Psoas muscle (tissue), 8 donors: ENCODE measurements around the gene MAP1LC3B2. TPM values are rescaled to one million over a fixed set of nuclear protein-coding genes. Genes with fewer than 3 reads are reported as not detected.

Source experiments
- ATAC-seq, 4 donors: fragments of 200-7000 bp; cut with Tn5 transposase; one replicate each; pipeline ENCODE4 v1.9.1; 2020; ENCODE audit warnings: moderate library complexity in 3 of 4, mild to moderate bottlenecking in 2 of 4
- DNase-seq, 2 donors: peaks; one replicate each; pipeline ENCODE4 v3.0.0-alpha.2; 2020
- H3K27ac ChIP-seq: fragments of 200-600 bp; one replicate; pipeline ENCODE4 v1.8.0; 2022
- H3K27me3 ChIP-seq, 3 donors: fragments of 200-600 bp in 1 of 3; one replicate each; pipeline versions ENCODE4 v1.6.1 to v1.8.0; 2013 to 2022; ENCODE audit warnings: low read length in 2 of 3, mild to moderate bottlenecking in 2 of 3, moderate library complexity in 1 of 3; ENCODE audit not compliant: insufficient read depth in 3 of 3
- H3K36me3 ChIP-seq, 2 donors: fragments of 200-600 bp in 1 of 2; one replicate each; pipeline versions ENCODE4 v1.6.1 to v1.8.0; 2013 to 2022; ENCODE audit warnings: low read depth in 1 of 2, mild to moderate bottlenecking in 1 of 2, moderate library complexity in 1 of 2; ENCODE audit not compliant: insufficient read depth in 1 of 2
- H3K4me1 ChIP-seq: fragments of 200-600 bp; one replicate; pipeline ENCODE4 v1.8.0; 2022
- H3K4me3 ChIP-seq: fragments of 200-600 bp; one replicate; pipeline ENCODE4 v1.8.0; 2022; ENCODE audit warnings: mild to moderate bottlenecking
- H3K9me3 ChIP-seq: fragments of 200-600 bp; one replicate; pipeline ENCODE4 v1.8.0; 2022
- CTCF ChIP-seq: fragments of 200-600 bp; IDR thresholded peaks from one replicate; pipeline ENCODE4 v1.8.0; 2022; ENCODE audit warnings: antibody characterized with exemption
- WGBS, 3 donors: extraction: QIAGEN DNeasy Blood & Tissue Kit; methylation state at CpG; one replicate each; pipeline versions ENCODE4 v1.1.6 to v1.1.7; 2013; 5-methylcytosine and 5-hydroxymethylcytosine counted together
- intact Hi-C, 2 donors: fragments of 100-400 bp; cut with DNase I; formaldehyde crosslinking; loops; one replicate each; pipeline versions ENCODE4 v1.11.0 to v1.14.2; 2022
- polyA plus RNA-seq, 3 donors: library from polyadenylated mRNA; stranded (reverse); fragments of 200-250 nt; gene quantifications; one replicate each; pipeline ENCODE4 v1.2.3, GENCODE V29; 2013
- total RNA-seq, 4 donors: library from RNA; stranded (reverse); fragmentation: NEBNext Ultra II Directional in 2 of 4; extraction: Animal tissue kit (Norgen Biotek cat#: 25700) in 2 of 4; gene quantifications; one replicate each; pipeline versions ENCODE4 v1.2.1 to v1.2.4, GENCODE V29; 2021 to 2023
- donor health status: healthy with polysubstance abuse.
- donor health status: DM: no; HTN: no; CAD: no; lungs with moderate emphysema.
- donor health status: Bipolar disorder and iron deficiency.
- donor health status: healthy.
- donor health status: DM: yes; HTN: yes; CAD: no.
- donor health status: DM: no; HTN: no; CAD: no.
- donor health status: DM: no; HTN: no; CAD: no.
- donor health status: DM: yes; HTN: yes; CAD: no.

MAP1LC3B2 gene
- total and polyA plus RNA-seq, 7 donors, result 1.4 to 9.2 (median 2.3) TPM

- intact Hi-C loops, result loop anchor here in 1 of 2 donors (10.0 kb wide), 1 partner anchor 472 kb away; no protein-coding TSS in a partner anchor
- H3K27ac ChIP-seq, result no peak overlapping the region
- no peak for DNase-seq
- 46 to 71% (median 50%) methylated on average over 4 of the region's 4 CpGs for WGBS, 3 donors
- H3K4me1 ChIP-seq, result no peaks in the 10 kb centered on the region
- ATAC-seq, result no peak
- TF ChIP-seq CTCF, result no peak
- H3K27me3 ChIP-seq, result no peaks in the 10 kb centered on the region
- H3K4me3 ChIP-seq, result no peak overlapping the region
- no peaks in the 10 kb centered on the region for H3K9me3 ChIP-seq
- H3K36me3 ChIP-seq, result no peaks in the 10 kb centered on the region
Observed at GRCh38 chr12:116606397-116606796, 47.2 kb downstream of the MAP1LC3B2 start.

- intact Hi-C loops, result loop anchor here in 1 of 2 donors (10.0 kb wide), 1 partner anchor 472 kb away; no protein-coding TSS in a partner anchor
- no peak for DNase-seq
- no peaks in the 10 kb centered on the region for H3K27me3 ChIP-seq
- H3K36me3 ChIP-seq, result no peaks in the 10 kb centered on the region
- ATAC-seq, result no peak
- no peaks in the 10 kb centered on the region for H3K4me1 ChIP-seq
- no peak overlapping the region for H3K27ac ChIP-seq
- TF ChIP-seq CTCF, result no peak
- no peak overlapping the region for H3K4me3 ChIP-seq
- WGBS, 3 donors, result 96 to 100% (median 99%) methylated on average over 6 of the region's 6 CpGs
- H3K9me3 ChIP-seq, result no peaks in the 10 kb centered on the region
Observed at GRCh38 chr12:116607039-116607438, 47.9 kb downstream of the MAP1LC3B2 start.

- Histone ChIP-seq H3K27ac (no peak overlapping the region), H3K4me3 (no peak overlapping the region), H3K36me3 (no peaks in the 10 kb centered on the region), H3K9me3 (no peaks in the 10 kb centered on the region), H3K4me1 (no peaks in the 10 kb centered on the region), H3K27me3 (no peaks in the 10 kb centered on the region)
- ATAC-seq (no peak), DNase-seq (no peak)
- TF ChIP-seq CTCF, result no peak
- WGBS, 3 donors, result 74 to 77% (median 77%) methylated on average over 8 of the region's 8 CpGs
- intact Hi-C loops, result loop anchor here in 1 of 2 donors (10.0 kb wide), 1 partner anchor 475 kb away; no protein-coding TSS in a partner anchor
Observed at GRCh38 chr12:116609319-116610114, 50.3 kb downstream of the MAP1LC3B2 start.

- intact Hi-C loops, result no loop called here
- no peak overlapping the region for H3K27ac ChIP-seq
- no peak for TF ChIP-seq CTCF
- H3K27me3 ChIP-seq, result no peaks in the 10 kb centered on the region
- H3K4me3 ChIP-seq, result no peak overlapping the region
- H3K4me1 ChIP-seq, result no peaks in the 10 kb centered on the region
- ATAC-seq (peak in 1 of 4 donors; percentile 35), DNase-seq (no peak)
- WGBS, 3 donors, result 60 to 78% (median 65%) methylated on average over 11 of the region's 11 CpGs
- no peaks in the 10 kb centered on the region for H3K36me3 ChIP-seq
- H3K9me3 ChIP-seq, result no peaks in the 10 kb centered on the region
Observed at GRCh38 chr12:116610971-116611541, 51.9 kb downstream of the MAP1LC3B2 start.
